Peyer's patch (tissue), 4 donors: ENCODE data around the gene CYSRT1. TPM values are rescaled to one million over a fixed set of nuclear protein-coding genes. Genes with fewer than 3 reads are reported as not detected.
A peak's percentile ranks its signal among the peaks of the same experiment; 100 is the strongest.

Experiments
- DNase-seq, 3 donors: peaks; one replicate each; pipeline ENCODE4 v3.0.0-alpha.2; 2017 to 2019
- H3K27ac ChIP-seq, 4 donors: fragments of 200-600 bp; sonication (generic); one replicate each; pipeline ENCODE4 v1.5.1; 2016 to 2019
- H3K27me3 ChIP-seq, 2 donors: fragments of 200-600 bp; sonication (generic); one replicate each; pipeline ENCODE4 v1.5.1; 2019
- H3K36me3 ChIP-seq, 3 donors: fragments of 200-600 bp; sonication (generic); one replicate each; pipeline ENCODE4 v1.5.1; 2016 to 2019
- H3K4me1 ChIP-seq, 4 donors: fragments of 200-600 bp; sonication (generic); one replicate each; pipeline ENCODE4 v1.5.1; 2016 to 2019
- H3K4me3 ChIP-seq, 4 donors: fragments of 200-600 bp; sonication (generic); 1 replicate in 3 of 4; 2 replicates in 1 of 4; pipeline ENCODE4 v1.5.1; 2016 to 2019; ENCODE audit warnings: mild to moderate bottlenecking in 1 of 4
- H3K9me3 ChIP-seq, 4 donors: fragments of 200-600 bp; sonication (generic); one replicate each; pipeline ENCODE4 v1.5.1; 2016 to 2019; ENCODE audit warnings: mild to moderate bottlenecking in 1 of 4
- CTCF ChIP-seq, 6 experiments: fragments of 450-650 bp in 4 of 6; fragments of 200-600 bp in 2 of 6; sonication (generic) in 1 of 6; IDR thresholded peaks; one replicate each; pipeline ENCODE4 v1.5.1; 2017 to 2019; ENCODE audit warnings: antibody characterized with exemption in 6 of 6, mild to moderate bottlenecking in 3 of 6, moderate library complexity in 1 of 6
- POLR2A ChIP-seq, 2 donors: fragments of 450-650 bp; IDR thresholded peaks; one replicate each; pipeline ENCODE4 v1.5.1; 2017; ENCODE audit warnings: antibody characterized with exemption in 2 of 2, mild to moderate bottlenecking in 2 of 2, moderate library complexity in 2 of 2
- total RNA-seq, 4 donors: library from RNA; depleted of rRNA; stranded (reverse); fragments of >200 nt; gene quantifications; one replicate each; pipeline ENCODE4 v1.1.0, GENCODE V29; 2016

The CYSRT1 gene
- total RNA-seq, 4 donors from 2014 or later, result 1.3 to 1.9 TPM; not detected in 2

GRCh38 chr9:137219757-137220316 is 5.1 kb upstream of the CYSRT1 start:
- Histone ChIP-seq H3K4me3 (no peak overlapping the region), H3K27ac (no peak overlapping the region), H3K4me1 (peaks cover 7 to 44% (median 15%) of the 10 kb centered on the region in 4 donors), H3K27me3 (no peaks in the 10 kb centered on the region), H3K36me3 (peaks cover 0 to 9% (median 0%) of the 10 kb centered on the region in 3 donors), H3K9me3 (no peaks in the 10 kb centered on the region)
- TF ChIP-seq CTCF (IDR thresholded peaks at IDR 0.05), result no peak
- TF ChIP-seq POLR2A (IDR thresholded peaks at IDR 0.05), result no peak
- no peak for DNase-seq

- peaks cover 0 to 4% (median 0%) of the 10 kb centered on the region in 3 donors for H3K36me3 ChIP-seq
- no peak overlapping the region for H3K4me3 ChIP-seq
- TF ChIP-seq CTCF (IDR thresholded peaks at IDR 0.05) (no peak), POLR2A (IDR thresholded peaks at IDR 0.05) (no peak)
- no peak for DNase-seq
- H3K9me3 ChIP-seq, result no peaks in the 10 kb centered on the region
- peaks cover 7 to 44% (median 15%) of the 10 kb centered on the region in 4 donors for H3K4me1 ChIP-seq
- H3K27me3 ChIP-seq, result no peaks in the 10 kb centered on the region
- H3K27ac ChIP-seq, result no peak overlapping the region
Observed at GRCh38 chr9:137220317-137221094, 4.5 kb upstream of the CYSRT1 start.

DNA sequence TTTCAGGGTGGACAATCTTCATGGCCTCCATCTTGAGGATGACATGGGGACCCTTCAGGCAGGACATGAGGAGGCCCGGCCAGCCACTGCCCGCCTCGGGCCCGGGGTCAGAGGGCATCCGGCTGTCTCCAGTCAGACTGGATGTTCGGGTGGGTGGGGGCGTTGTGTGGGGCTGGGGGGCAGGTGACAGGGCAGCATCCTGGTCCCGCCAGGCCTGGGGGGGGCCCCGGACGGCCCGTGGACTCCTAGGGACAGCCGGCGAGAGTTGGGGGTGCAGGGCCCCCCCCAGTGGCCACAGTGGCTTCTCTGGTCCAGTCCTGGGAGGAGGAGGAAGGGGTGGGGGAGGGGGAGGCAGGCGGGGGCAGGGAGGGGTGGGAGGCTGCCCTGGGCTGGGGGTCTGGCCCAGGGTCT is 3.9 kb upstream of the CYSRT1 start:
- Histone ChIP-seq H3K4me1 (peaks cover 7 to 44% (median 15%) of the 10 kb centered on the region in 4 donors), H3K36me3 (no peaks in the 10 kb centered on the region), H3K9me3 (no peaks in the 10 kb centered on the region), H3K4me3 (peak overlapping the region in 2 of 4 donors; percentile 45 to 81), H3K27me3 (no peaks in the 10 kb centered on the region), H3K27ac (no peak overlapping the region)
- TF ChIP-seq CTCF (IDR thresholded peaks at IDR 0.05) (no peak), POLR2A (IDR thresholded peaks at IDR 0.05) (no peak)
- no peak for DNase-seq

GRCh38 chr9:137221506-137222111 is 3.4 kb upstream of the CYSRT1 start:
- Histone ChIP-seq H3K9me3 (no peaks in the 10 kb centered on the region), H3K27me3 (no peaks in the 10 kb centered on the region), H3K4me1 (peaks cover 7 to 44% (median 15%) of the 10 kb centered on the region in 4 donors), H3K36me3 (no peaks in the 10 kb centered on the region), H3K4me3 (peak overlapping the region; percentile 17 to 81 (median 44)), H3K27ac (peak overlapping the region in 2 of 4 donors; percentile 17 to 55)
- DNase-seq, result peak in 1 of 3 donors; percentile 68
- TF ChIP-seq POLR2A (IDR thresholded peaks at IDR 0.05), result no peak

- TF ChIP-seq CTCF (IDR thresholded peaks at IDR 0.05), result no peak
- no peak for TF ChIP-seq POLR2A (IDR thresholded peaks at IDR 0.05)
- peaks cover 8 to 44% (median 17%) of the 10 kb centered on the region in 4 donors for H3K4me1 ChIP-seq
- H3K9me3 ChIP-seq, result no peaks in the 10 kb centered on the region
Observed at GRCh38 chr9:137222190-137223077, 2.5 kb upstream of the CYSRT1 start, which contains the start of gene RNF208. Gene RNF208 (minus strand): TSS chr9:137222240. CDS start chr9:137221212, 1,028 bp downstream.

More at GRCh38 chr9:137222190-137223077, 2.5 kb upstream of the CYSRT1 start, which contains the start of gene RNF208:
- DNase-seq, result peak in 1 of 3 donors; percentile 67
- peak within 1 kb of the TSS; percentile 62 to 84 (median 72) for H3K4me3 ChIP-seq
- H3K36me3 ChIP-seq, result no peaks in the 10 kb centered on the region
- H3K27ac ChIP-seq, result peak within 1 kb of the TSS; percentile 85 to 93 (median 90)
- H3K27me3 ChIP-seq, result no peaks in the 10 kb centered on the region
